Astrocyte (in vitro differentiated cells and primary cell): ENCODE results near the gene ICAM1. TPM values are rescaled to one million over a fixed set of nuclear protein-coding genes. Genes with fewer than 3 reads are reported as not detected.

Experiments
- DNase-seq: peaks from one replicate; pipeline ENCODE4 v3.0.0-alpha.2; 2010; ENCODE audit warnings: low read depth
- FAIRE-seq: peaks from 2 replicates; lab custom pipeline; 2011; peaks lifted over from hg19 to GRCh38; lab: Jason Lieb, UNC
- H2AFZ ChIP-seq: 2 replicates; pipeline ENCODE4 v1.6.0; 2012; ENCODE audit warnings: low read depth, low read length, inconsistent platforms
- H3K27ac ChIP-seq: 2 replicates; pipeline ENCODE4 v1.5.1; 2011; ENCODE audit warnings: low read depth, low read length, inconsistent platforms
- H3K27me3 ChIP-seq: 2 replicates; pipeline ENCODE4 v1.6.0; 2011; ENCODE audit warnings: low read length, inconsistent platforms; ENCODE audit not compliant: insufficient read depth
- H3K36me3 ChIP-seq: 2 replicates; pipeline ENCODE4 v1.5.1; 2011; ENCODE audit warnings: low read length, inconsistent platforms; ENCODE audit not compliant: insufficient read depth
- H3K4me1 ChIP-seq: 2 replicates; pipeline ENCODE4 v1.5.1; 2011; ENCODE audit warnings: low read length, inconsistent platforms; ENCODE audit not compliant: insufficient read depth
- H3K4me2 ChIP-seq: 2 replicates; pipeline ENCODE4 v1.6.0; 2012; ENCODE audit warnings: low read length, inconsistent platforms
- H3K4me3 ChIP-seq: 2 replicates; pipeline ENCODE4 v1.5.1; 2011; ENCODE audit warnings: low read depth, mild to moderate bottlenecking, low read length, inconsistent platforms; ENCODE audit not compliant: insufficient read depth
- H3K79me2 ChIP-seq: 2 replicates; pipeline ENCODE4 v1.6.0; 2012; ENCODE audit warnings: mild to moderate bottlenecking, low read length, inconsistent platforms; ENCODE audit not compliant: insufficient read depth
- H3K9ac ChIP-seq: 2 replicates; pipeline ENCODE4 v1.6.0; 2012; ENCODE audit warnings: mild to moderate bottlenecking, low read length, inconsistent platforms
- H3K9me3 ChIP-seq: 2 replicates; pipeline ENCODE4 v1.5.1; 2012; ENCODE audit warnings: low read depth, mild to moderate bottlenecking, low read length, inconsistent platforms; ENCODE audit not compliant: insufficient read depth
- H4K20me1 ChIP-seq: 2 replicates; pipeline ENCODE4 v1.6.0; 2012; ENCODE audit warnings: low read length, inconsistent platforms; ENCODE audit not compliant: insufficient read depth
- H3K27ac Mint-ChIP-seq: one replicate; pipeline ENCODE4 v1.8.0; 2021; ENCODE audit warnings: mild to moderate bottlenecking, mixed read lengths; ENCODE audit not compliant: unreplicated experiment
- H3K27me3 Mint-ChIP-seq: one replicate; pipeline ENCODE4 v1.8.0; 2021; ENCODE audit warnings: low read depth, mixed read lengths; ENCODE audit not compliant: unreplicated experiment
- H3K36me3 Mint-ChIP-seq: one replicate; pipeline ENCODE4 v1.8.0; 2021; ENCODE audit warnings: low read depth, mixed read lengths; ENCODE audit not compliant: unreplicated experiment
- H3K4me1 Mint-ChIP-seq: one replicate; pipeline ENCODE4 v1.8.0; 2021; ENCODE audit warnings: low read depth, mixed read lengths; ENCODE audit not compliant: unreplicated experiment
- H3K4me3 Mint-ChIP-seq: one replicate; pipeline ENCODE4 v1.8.0; 2021; ENCODE audit warnings: mild to moderate bottlenecking, moderate library complexity, mixed read lengths; ENCODE audit not compliant: unreplicated experiment
- H3K9me3 Mint-ChIP-seq: one replicate; pipeline ENCODE4 v1.8.0; 2021; ENCODE audit warnings: mild to moderate bottlenecking, mixed read lengths; ENCODE audit not compliant: unreplicated experiment
- CTCF ChIP-seq: IDR thresholded peaks from 2 replicates; pipeline ENCODE4 v1.5.1; 2011; ENCODE audit warnings: low read depth, mild to moderate bottlenecking, inconsistent platforms, low read length, moderate library complexity; ENCODE audit not compliant: insufficient read depth
- EZH2 ChIP-seq: IDR thresholded peaks from 2 replicates; pipeline ENCODE4 v1.6.1; 2012; ENCODE audit warnings: mild to moderate bottlenecking, low read length, inconsistent platforms; ENCODE audit not compliant: insufficient read depth
- total RNA-seq: library from RNA; stranded (reverse); gene quantifications from 2 replicates; pipeline ENCODE4 v1.2.1, GENCODE V29; 2021

The ICAM1 gene
- total RNA-seq, 1 donor from 2014 or later, result 11.0 TPM

DNA sequence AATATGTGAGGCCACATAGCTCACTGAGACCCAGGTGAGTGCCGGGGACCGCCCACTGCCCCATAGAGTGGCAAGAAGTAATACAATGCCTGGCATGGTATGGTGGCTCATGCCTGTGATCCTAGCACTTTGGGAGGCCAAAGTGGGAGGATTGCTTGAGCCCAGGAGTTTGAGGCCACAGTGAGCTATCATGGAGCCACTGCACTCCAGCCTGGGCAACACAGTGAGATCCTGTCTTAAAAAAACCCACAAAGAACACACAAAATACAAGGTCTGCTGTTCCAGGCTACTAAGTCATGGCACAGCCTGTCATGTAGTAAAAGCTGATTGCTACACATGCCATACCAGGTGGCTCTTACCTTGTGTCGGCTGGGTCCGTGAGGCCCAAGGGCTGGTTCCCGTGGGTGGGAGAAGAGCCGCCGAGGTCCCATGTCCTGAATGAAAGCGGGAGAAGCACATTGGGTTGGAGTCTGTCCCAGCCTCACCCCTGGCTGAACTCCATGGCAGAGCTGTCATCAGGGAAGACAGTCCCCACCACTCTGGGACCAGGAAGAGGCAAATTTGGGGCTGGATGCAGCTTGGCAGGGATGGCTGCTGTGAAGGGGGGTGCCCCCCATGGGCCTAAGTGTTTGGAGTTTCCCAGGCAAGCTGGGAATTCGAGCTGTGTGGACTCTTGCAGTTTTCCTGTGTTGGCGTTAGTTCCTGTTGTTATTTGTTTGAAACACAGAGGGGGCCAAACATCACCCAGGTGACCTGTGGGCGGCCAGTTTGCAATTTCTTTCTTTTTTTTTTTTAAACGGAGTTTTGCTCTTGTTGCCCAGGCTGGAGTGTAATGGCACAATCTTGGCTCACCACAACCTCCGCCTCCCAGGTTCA, 48.1 kb downstream of the ICAM1 start:
- Mint-ChIP-seq H3K4me3 (no peak overlapping the region), H3K36me3 (peaks cover 14% of the 10 kb centered on the region), H3K27me3 (no peaks in the 10 kb centered on the region), H3K27ac (no peak overlapping the region), H3K4me1 (peaks cover 6% of the 10 kb centered on the region), H3K9me3 (no peaks in the 10 kb centered on the region)
- Histone ChIP-seq H3K4me3 (no peak overlapping the region), H3K4me2 (no peak overlapping the region), H3K9me3 (no peaks in the 10 kb centered on the region), H3K4me1 (no peaks in the 10 kb centered on the region), H3K27ac (no peak overlapping the region), H3K36me3 (peaks cover 12% of the 10 kb centered on the region), H3K9ac (no peak overlapping the region), H3K27me3 (no peaks in the 10 kb centered on the region), H4K20me1 (peaks cover 14% of the 10 kb centered on the region), H2AFZ (no peak overlapping the region), H3K79me2 (peaks cover 6% of the 10 kb centered on the region)
- DNase-seq (no peak), FAIRE-seq (no peak)
- no peak for TF ChIP-seq CTCF
- no peak for TF ChIP-seq EZH2

GRCh38 chr19:10320602-10321416, 49.9 kb downstream of the ICAM1 start:
- Histone ChIP-seq H3K9me3 (no peaks in the 10 kb centered on the region), H3K27ac (no peak overlapping the region), H3K9ac (no peak overlapping the region), H2AFZ (no peak overlapping the region), H4K20me1 (peaks cover 14% of the 10 kb centered on the region), H3K27me3 (no peaks in the 10 kb centered on the region), H3K79me2 (no peaks in the 10 kb centered on the region), H3K36me3 (peaks cover 21% of the 10 kb centered on the region), H3K4me1 (no peaks in the 10 kb centered on the region), H3K4me3 (no peak overlapping the region), H3K4me2 (no peak overlapping the region)
- H3K4me3 Mint-ChIP-seq, result no peak overlapping the region
- TF ChIP-seq CTCF (no peak), EZH2 (no peak)
- H3K27me3 Mint-ChIP-seq, result no peaks in the 10 kb centered on the region
- peaks cover 16% of the 10 kb centered on the region for H3K36me3 Mint-ChIP-seq
- H3K4me1 Mint-ChIP-seq, result peaks cover 4% of the 10 kb centered on the region
- DNase-seq (no peak), FAIRE-seq (no peak)
- H3K9me3 Mint-ChIP-seq, result no peaks in the 10 kb centered on the region
- no peak overlapping the region for H3K27ac Mint-ChIP-seq
